Measurements from ENCODE around the gene PLA2G4E.

Gene PLA2G4E

GRCh38 chr15:42012928-42013482, 7.8 kb downstream of the PLA2G4E start:
- DNase-seq (ENCODE audit: low read depth), result no peak
- Histone ChIP-seq H3K4me3 (ENCODE audit: low read length) (no peak overlapping the region), H3K9ac (ENCODE audit: low read length) (no peak overlapping the region), H3K4me1 (ENCODE audit: control insufficient read depth, insufficient read depth, low read length) (peaks cover 7% of the 10 kb centered on the region), H3K27me3 (replicated peaks; ENCODE audit: control insufficient read depth, insufficient read depth, low read length) (peaks cover 60% of the 10 kb centered on the region), H3K9me3 (ENCODE audit: control insufficient read depth, low read length) (no peaks in the 10 kb centered on the region), H3K36me3 (ENCODE audit: control insufficient read depth, insufficient read depth, low read length, severe bottlenecking) (no peaks in the 10 kb centered on the region)

DNA sequence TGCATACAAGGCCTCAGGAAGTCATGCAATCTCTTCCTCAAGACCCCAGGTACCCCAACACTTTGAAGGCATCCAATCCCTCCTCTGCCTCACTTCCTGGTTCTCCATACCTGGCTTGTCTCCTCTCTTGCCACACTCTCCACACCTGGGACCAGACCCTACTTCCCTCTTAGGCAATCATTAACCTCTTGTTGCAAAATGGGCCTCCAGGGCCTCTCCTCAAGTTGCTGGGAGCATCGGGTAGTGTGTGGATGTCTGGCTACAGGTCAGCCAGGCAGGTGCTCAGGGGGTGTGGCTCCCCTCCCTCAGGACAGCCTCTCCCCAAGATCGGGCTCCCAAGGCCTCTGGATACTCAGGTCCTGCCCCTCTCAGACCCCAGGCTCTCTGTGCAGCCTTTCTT, 8.6 kb downstream of the PLA2G4E start:
- H3K4me1 ChIP-seq (ENCODE audit: control insufficient read depth, insufficient read depth, low read length), result peaks cover 7% of the 10 kb centered on the region
- peaks cover 52% of the 10 kb centered on the region for H3K27me3 ChIP-seq (replicated peaks; ENCODE audit: control insufficient read depth, insufficient read depth, low read length)
- no peak overlapping the region for H3K4me3 ChIP-seq (ENCODE audit: low read length)
- no peak overlapping the region for H3K9ac ChIP-seq (ENCODE audit: low read length)
- peaks cover 6% of the 10 kb centered on the region for H3K9me3 ChIP-seq (ENCODE audit: control insufficient read depth, low read length)
- DNase-seq (ENCODE audit: low read depth), result no peak
- no peaks in the 10 kb centered on the region for H3K36me3 ChIP-seq (ENCODE audit: control insufficient read depth, insufficient read depth, low read length, severe bottlenecking)

- no peak for DNase-seq (ENCODE audit: low read depth)
- H3K4me3 ChIP-seq (ENCODE audit: low read length), result no peak overlapping the region
- no peak overlapping the region for H3K9ac ChIP-seq (ENCODE audit: low read length)
- peaks cover 7% of the 10 kb centered on the region for H3K4me1 ChIP-seq (ENCODE audit: control insufficient read depth, insufficient read depth, low read length)
- no peaks in the 10 kb centered on the region for H3K36me3 ChIP-seq (ENCODE audit: control insufficient read depth, insufficient read depth, low read length, severe bottlenecking)
- H3K27me3 ChIP-seq (replicated peaks; ENCODE audit: control insufficient read depth, insufficient read depth, low read length), result peaks cover 50% of the 10 kb centered on the region
- peaks cover 16% of the 10 kb centered on the region for H3K9me3 ChIP-seq (ENCODE audit: control insufficient read depth, low read length)
Observed at GRCh38 chr15:42011074-42011473, 9.8 kb downstream of the PLA2G4E start.

DNA sequence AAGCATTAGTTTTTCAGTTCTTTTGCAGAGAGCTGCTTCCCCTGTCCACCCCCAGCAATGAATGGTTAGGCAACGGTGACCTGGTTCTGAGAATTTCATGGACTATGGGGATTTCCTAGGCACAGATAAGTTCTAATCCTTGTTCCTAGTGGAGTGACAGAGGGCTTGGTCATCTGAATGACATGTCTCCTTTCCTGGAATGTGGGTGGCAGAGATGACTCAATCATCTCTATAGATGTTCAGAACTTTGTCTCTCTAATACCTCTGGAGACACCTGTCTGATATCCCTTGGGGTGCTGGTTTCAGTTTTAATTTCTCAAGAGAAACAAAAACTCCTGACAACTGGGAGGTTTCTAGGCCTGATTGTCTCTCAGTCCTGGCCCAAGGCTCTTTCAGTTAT, 10.4 kb downstream of the PLA2G4E start:
- Histone ChIP-seq H3K36me3 (ENCODE audit: control insufficient read depth, insufficient read depth, low read length, severe bottlenecking) (no peaks in the 10 kb centered on the region), H3K4me1 (ENCODE audit: control insufficient read depth, insufficient read depth, low read length) (peaks cover 7% of the 10 kb centered on the region), H3K9me3 (ENCODE audit: control insufficient read depth, low read length) (peaks cover 16% of the 10 kb centered on the region), H3K9ac (ENCODE audit: low read length) (no peak overlapping the region), H3K27me3 (replicated peaks; ENCODE audit: control insufficient read depth, insufficient read depth, low read length) (peaks cover 50% of the 10 kb centered on the region), H3K4me3 (ENCODE audit: low read length) (no peak overlapping the region)
- DNase-seq (ENCODE audit: low read depth), result peak; percentile 2

GRCh38 chr15:42009474-42009873, 11.4 kb downstream of the PLA2G4E start:
- H3K9me3 ChIP-seq (ENCODE audit: control insufficient read depth, low read length), result peaks cover 16% of the 10 kb centered on the region
- DNase-seq (ENCODE audit: low read depth), result no peak
- no peak overlapping the region for H3K4me3 ChIP-seq (ENCODE audit: low read length)
- no peaks in the 10 kb centered on the region for H3K36me3 ChIP-seq (ENCODE audit: control insufficient read depth, insufficient read depth, low read length, severe bottlenecking)
- H3K27me3 ChIP-seq (replicated peaks; ENCODE audit: control insufficient read depth, insufficient read depth, low read length), result peaks cover 44% of the 10 kb centered on the region
- H3K9ac ChIP-seq (ENCODE audit: low read length), result no peak overlapping the region
- H3K4me1 ChIP-seq (ENCODE audit: control insufficient read depth, insufficient read depth, low read length), result peaks cover 7% of the 10 kb centered on the region

DNA sequence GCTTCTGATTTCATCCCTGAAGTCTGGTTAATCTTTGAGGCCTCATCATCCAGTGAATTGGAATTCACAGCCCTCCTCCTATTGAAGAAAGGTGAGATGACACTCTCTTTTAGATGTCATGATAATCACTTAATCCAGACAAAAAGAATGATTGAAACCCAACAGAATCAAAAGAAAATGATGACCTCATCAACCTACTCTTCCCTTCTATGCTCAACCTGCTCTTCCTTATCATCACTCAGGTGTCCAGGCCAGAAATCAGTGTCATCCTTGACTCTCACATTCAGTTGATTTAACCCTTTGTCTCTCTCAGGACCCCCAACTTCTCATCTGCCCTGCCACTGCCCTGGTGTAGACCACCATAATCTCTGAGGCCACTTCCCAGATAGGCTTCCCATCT, 11.8 kb downstream of the PLA2G4E start:
- Histone ChIP-seq H3K36me3 (ENCODE audit: control insufficient read depth, insufficient read depth, low read length, severe bottlenecking) (no peaks in the 10 kb centered on the region), H3K9me3 (ENCODE audit: control insufficient read depth, low read length) (peaks cover 16% of the 10 kb centered on the region), H3K27me3 (replicated peaks; ENCODE audit: control insufficient read depth, insufficient read depth, low read length) (peaks cover 41% of the 10 kb centered on the region), H3K9ac (ENCODE audit: low read length) (no peak overlapping the region), H3K4me3 (ENCODE audit: low read length) (no peak overlapping the region), H3K4me1 (ENCODE audit: control insufficient read depth, insufficient read depth, low read length) (peaks cover 7% of the 10 kb centered on the region)
- DNase-seq (ENCODE audit: low read depth), result no peak

DNA sequence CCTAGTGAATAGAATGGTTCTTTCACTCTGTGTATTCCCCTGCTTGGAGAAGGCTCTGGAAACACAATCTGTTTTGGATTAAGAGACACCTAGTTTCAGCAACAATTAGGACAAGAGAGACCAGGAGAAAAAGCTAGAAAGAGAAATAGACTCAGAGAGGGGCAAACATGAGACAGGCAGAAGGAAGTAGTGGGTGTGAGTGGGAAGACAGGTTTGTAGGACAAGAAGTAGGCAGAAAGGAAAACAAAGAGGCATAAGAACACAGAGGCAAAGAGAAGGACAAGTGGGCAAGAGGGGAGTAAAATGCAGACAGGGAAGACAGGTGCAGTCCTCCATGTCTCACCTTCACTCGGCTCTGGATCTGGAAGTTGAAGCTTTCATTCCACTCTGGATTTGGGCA, 13.5 kb downstream of the PLA2G4E start:
- no peak for DNase-seq (ENCODE audit: low read depth)
- H3K4me1 ChIP-seq (ENCODE audit: control insufficient read depth, insufficient read depth, low read length), result peaks cover 7% of the 10 kb centered on the region
- H3K27me3 ChIP-seq (replicated peaks; ENCODE audit: control insufficient read depth, insufficient read depth, low read length), result peaks cover 48% of the 10 kb centered on the region
- no peak overlapping the region for H3K9ac ChIP-seq (ENCODE audit: low read length)
- H3K9me3 ChIP-seq (ENCODE audit: control insufficient read depth, low read length), result peaks cover 16% of the 10 kb centered on the region
- H3K36me3 ChIP-seq (ENCODE audit: control insufficient read depth, insufficient read depth, low read length, severe bottlenecking), result no peaks in the 10 kb centered on the region
- H3K4me3 ChIP-seq (ENCODE audit: low read length), result no peak overlapping the region

GRCh38 chr15:42002333-42002732, 18.5 kb downstream of the PLA2G4E start:
- Histone ChIP-seq H3K9me3 (ENCODE audit: control insufficient read depth, low read length) (peaks cover 11% of the 10 kb centered on the region), H3K36me3 (ENCODE audit: control insufficient read depth, insufficient read depth, low read length, severe bottlenecking) (no peaks in the 10 kb centered on the region), H3K4me1 (ENCODE audit: control insufficient read depth, insufficient read depth, low read length) (no peaks in the 10 kb centered on the region), H3K27me3 (replicated peaks; ENCODE audit: control insufficient read depth, insufficient read depth, low read length) (peaks cover 53% of the 10 kb centered on the region), H3K4me3 (ENCODE audit: low read length) (no peak overlapping the region), H3K9ac (ENCODE audit: low read length) (no peak overlapping the region)
- no peak for DNase-seq (ENCODE audit: low read depth)

- DNase-seq (ENCODE audit: low read depth), result no peak
Observed at GRCh38 chr15:42001236-42001635, 19.6 kb downstream of the PLA2G4E start.

GRCh38 chr15:41999290-42000285, 21.3 kb downstream of the PLA2G4E start:
- no peak for DNase-seq (ENCODE audit: low read depth)
- no peak overlapping the region for H3K4me3 ChIP-seq (ENCODE audit: low read length)
- H3K9ac ChIP-seq (ENCODE audit: low read length), result no peak overlapping the region
- no peaks in the 10 kb centered on the region for H3K36me3 ChIP-seq (ENCODE audit: control insufficient read depth, insufficient read depth, low read length, severe bottlenecking)
- no peaks in the 10 kb centered on the region for H3K9me3 ChIP-seq (ENCODE audit: control insufficient read depth, low read length)
- H3K4me1 ChIP-seq (ENCODE audit: control insufficient read depth, insufficient read depth, low read length), result no peaks in the 10 kb centered on the region
- peaks cover 36% of the 10 kb centered on the region for H3K27me3 ChIP-seq (replicated peaks; ENCODE audit: control insufficient read depth, insufficient read depth, low read length)

More at GRCh38 chr15:42001236-42001635, 19.6 kb downstream of the PLA2G4E start:
- Histone ChIP-seq H3K9me3 (ENCODE audit: control insufficient read depth, low read length) (no peaks in the 10 kb centered on the region), H3K36me3 (ENCODE audit: control insufficient read depth, insufficient read depth, low read length, severe bottlenecking) (no peaks in the 10 kb centered on the region), H3K9ac (ENCODE audit: low read length) (no peak overlapping the region), H3K27me3 (replicated peaks; ENCODE audit: control insufficient read depth, insufficient read depth, low read length) (peaks cover 47% of the 10 kb centered on the region), H3K4me1 (ENCODE audit: control insufficient read depth, insufficient read depth, low read length) (no peaks in the 10 kb centered on the region), H3K4me3 (ENCODE audit: low read length) (no peak overlapping the region)

- H3K4me3 ChIP-seq (ENCODE audit: low read length), result no peak overlapping the region
- H3K36me3 ChIP-seq (ENCODE audit: control insufficient read depth, insufficient read depth, low read length, severe bottlenecking), result no peaks in the 10 kb centered on the region
- H3K27me3 ChIP-seq (replicated peaks; ENCODE audit: control insufficient read depth, insufficient read depth, low read length), result peaks cover 33% of the 10 kb centered on the region
- no peaks in the 10 kb centered on the region for H3K9me3 ChIP-seq (ENCODE audit: control insufficient read depth, low read length)
- no peak overlapping the region for H3K9ac ChIP-seq (ENCODE audit: low read length)
- no peak for DNase-seq (ENCODE audit: low read depth)
- no peaks in the 10 kb centered on the region for H3K4me1 ChIP-seq (ENCODE audit: control insufficient read depth, insufficient read depth, low read length)
Observed at GRCh38 chr15:41997845-41998244, 23.0 kb downstream of the PLA2G4E start.

Measured in adipocyte (in vitro differentiated cells).